Panc1 (cell line): ENCODE results near the gene TADA1. TPM values are rescaled to one million over a fixed set of nuclear protein-coding genes. Genes with fewer than 3 reads are reported as not detected.

ENCODE experiments used
- ATAC-seq: fragments of 200-7000 bp; cut with Tn5 transposase; 2 replicates; pipeline ENCODE4 v1.9.1; 2020; ENCODE audit warnings: mild to moderate bottlenecking, moderate library complexity
- BruUV-seq: library from RNA; stranded (reverse); fragments of 400-500 nt; replicated peaks from 2 replicates; lab custom pipeline; 2021; lab: Mats Ljungman, UMichigan
- CTCF ChIA-PET: fragments of 300-600 bp; sonication (Branson Sonifier 250); formaldehyde crosslinking; loops from one replicate; lab custom pipeline; 2022; ENCODE audit warnings: antibody characterized with exemption; lab: Charles Lee
- POLR2A ChIA-PET: fragments of 300-600 bp; sonication (Branson Sonifier 250); formaldehyde crosslinking; loops from one replicate; lab custom pipeline; 2022; ENCODE audit warnings: antibody characterized with exemption; lab: Charles Lee
- DNase-seq: peaks from one replicate; pipeline ENCODE4 v3.0.0-alpha.2; 2010; ENCODE audit warnings: low read depth, low spot score
- H3K27ac ChIP-seq: 2 replicates; pipeline ENCODE4 v1.5.1; 2011; ENCODE audit warnings: mild to moderate bottlenecking, low read length, inconsistent platforms
- H3K27me3 ChIP-seq: fragments of 200-500 bp; sonication (Bioruptor generic); 2 replicates; pipeline ENCODE4 v1.6.0; 2014; ENCODE audit warnings: low read length, inconsistent platforms; ENCODE audit not compliant: control insufficient read depth, insufficient read depth
- H3K36me3 ChIP-seq: fragments of 200-500 bp; sonication (Bioruptor generic); 2 replicates; pipeline ENCODE4 v1.5.1; 2014; ENCODE audit warnings: inconsistent platforms, mild to moderate bottlenecking, low read length, moderate library complexity; ENCODE audit not compliant: control insufficient read depth, insufficient read depth
- H3K4me1 ChIP-seq: 2 replicates; pipeline ENCODE4 v1.5.1; 2011; ENCODE audit warnings: inconsistent platforms, mild to moderate bottlenecking, low read length, moderate library complexity; ENCODE audit not compliant: control insufficient read depth, insufficient read depth
- H3K4me3 ChIP-seq, 2 experiments: 2 replicates each; pipeline ENCODE4 v1.5.1; 2011 to 2012; ENCODE audit warnings: low read depth in 2 of 2, low read length in 2 of 2, mild to moderate bottlenecking in 2 of 2, inconsistent platforms in 1 of 2, moderate library complexity in 1 of 2
- H3K9me3 ChIP-seq: fragments of 200-500 bp; sonication (Bioruptor generic); 2 replicates; pipeline ENCODE4 v1.5.1; 2014; ENCODE audit warnings: low read depth, mild to moderate bottlenecking, inconsistent platforms, low read length, moderate library complexity; ENCODE audit not compliant: control insufficient read depth, insufficient read depth
- CTCF ChIP-seq: fragments of 450-650 bp; IDR thresholded peaks from 2 replicates; pipeline ENCODE4 v1.5.1; 2017; ENCODE audit warnings: mild to moderate bottlenecking
- POLR2AphosphoS5 ChIP-seq: IDR thresholded peaks from 2 replicates; pipeline ENCODE4 v1.6.1; 2012; ENCODE audit warnings: mild to moderate bottlenecking, low read depth, low read length, moderate library complexity
- SIN3A ChIP-seq: IDR thresholded peaks from 2 replicates; pipeline ENCODE4 v1.6.1; 2012; ENCODE audit warnings: low read depth, mild to moderate bottlenecking, low read length, moderate library complexity, borderline replicate concordance; ENCODE audit not compliant: insufficient read depth
- TCF7L2 ChIP-seq: IDR thresholded peaks from 2 replicates; pipeline ENCODE4 v1.6.1; 2011; ENCODE audit warnings: mild to moderate bottlenecking, low read depth, low read length, inconsistent platforms
- in situ Hi-C: cut with HindIII; loops from 2 replicates; pipeline ENCODE4 v1.10.0; 2016; ENCODE audit warnings: low sequenced_read_pairs, low pct_unique_long_range_greater_than_20kb
- intact Hi-C: fragments of 100-400 bp; cut with micrococcal nuclease; formaldehyde crosslinking; loops from one replicate; pipeline ENCODE4 v1.10.0; 2022; ENCODE audit not compliant: unreplicated experiment
- total RNA-seq: library from RNA; stranded (reverse); gene quantifications from one replicate; pipeline ENCODE4 v1.2.1, GENCODE V29; 2021; ENCODE audit not compliant: unreplicated experiment
- TF ChIP-seq, protein P1 (sequence below), 2 experiments: IDR thresholded peaks; 2 replicates each; pipeline ENCODE4 v1.6.1; 2011 to 2012; ENCODE audit warnings: low read depth in 2 of 2, control low read depth in 1 of 2, low read length in 1 of 2, mild to moderate bottlenecking in 1 of 2, moderate library complexity in 1 of 2; ENCODE audit not compliant: insufficient read depth in 1 of 2

TADA1 gene
- total RNA-seq, 1 experiment from 2014 or later: 12.3 TPM

- CTCF ChIA-PET: no interaction called here
- POLR2A ChIA-PET: no interaction called here
These were observed 31.3 kb downstream of the TADA1 start for GRCh38 chr1:166844791-166845190.

GRCh38 chr1:166843769-166844596 is 32.1 kb downstream of the TADA1 start:
- no peaks in the 10 kb centered on the region for H3K27me3 ChIP-seq
- H3K36me3 ChIP-seq: peaks cover 62% of the 10 kb centered on the region
- H3K4me3 ChIP-seq: no peak overlapping the region
- H3K4me1 ChIP-seq: peaks cover 9% of the 10 kb centered on the region
- no peaks in the 10 kb centered on the region for H3K9me3 ChIP-seq
- ChIA-PET CTCF (interaction anchor here (0.5 kb wide), 1 partner anchor 130 kb away, joined by 3 read pairs; no protein-coding TSS in a partner anchor), POLR2A (interaction anchor here (0.5 kb wide), 1 partner anchor 443 kb away, joined by 3 read pairs; no protein-coding TSS in a partner anchor)
- DNase-seq (no peak), ATAC-seq (no peak)
- in situ Hi-C loops: no loop called here
- intact Hi-C loops: loop anchor here (10.0 kb wide), 1 partner anchor 919 kb away; no protein-coding TSS in a partner anchor
- no peak overlapping the region for H3K27ac ChIP-seq
- no TSS peak for BruUV-seq
- TF ChIP-seq POLR2AphosphoS5: no peak
- no peak for TF ChIP-seq TCF7L2
- TF ChIP-seq CTCF: no peak
- TF ChIP-seq SIN3A: no peak
- TF ChIP-seq, protein P1, sequence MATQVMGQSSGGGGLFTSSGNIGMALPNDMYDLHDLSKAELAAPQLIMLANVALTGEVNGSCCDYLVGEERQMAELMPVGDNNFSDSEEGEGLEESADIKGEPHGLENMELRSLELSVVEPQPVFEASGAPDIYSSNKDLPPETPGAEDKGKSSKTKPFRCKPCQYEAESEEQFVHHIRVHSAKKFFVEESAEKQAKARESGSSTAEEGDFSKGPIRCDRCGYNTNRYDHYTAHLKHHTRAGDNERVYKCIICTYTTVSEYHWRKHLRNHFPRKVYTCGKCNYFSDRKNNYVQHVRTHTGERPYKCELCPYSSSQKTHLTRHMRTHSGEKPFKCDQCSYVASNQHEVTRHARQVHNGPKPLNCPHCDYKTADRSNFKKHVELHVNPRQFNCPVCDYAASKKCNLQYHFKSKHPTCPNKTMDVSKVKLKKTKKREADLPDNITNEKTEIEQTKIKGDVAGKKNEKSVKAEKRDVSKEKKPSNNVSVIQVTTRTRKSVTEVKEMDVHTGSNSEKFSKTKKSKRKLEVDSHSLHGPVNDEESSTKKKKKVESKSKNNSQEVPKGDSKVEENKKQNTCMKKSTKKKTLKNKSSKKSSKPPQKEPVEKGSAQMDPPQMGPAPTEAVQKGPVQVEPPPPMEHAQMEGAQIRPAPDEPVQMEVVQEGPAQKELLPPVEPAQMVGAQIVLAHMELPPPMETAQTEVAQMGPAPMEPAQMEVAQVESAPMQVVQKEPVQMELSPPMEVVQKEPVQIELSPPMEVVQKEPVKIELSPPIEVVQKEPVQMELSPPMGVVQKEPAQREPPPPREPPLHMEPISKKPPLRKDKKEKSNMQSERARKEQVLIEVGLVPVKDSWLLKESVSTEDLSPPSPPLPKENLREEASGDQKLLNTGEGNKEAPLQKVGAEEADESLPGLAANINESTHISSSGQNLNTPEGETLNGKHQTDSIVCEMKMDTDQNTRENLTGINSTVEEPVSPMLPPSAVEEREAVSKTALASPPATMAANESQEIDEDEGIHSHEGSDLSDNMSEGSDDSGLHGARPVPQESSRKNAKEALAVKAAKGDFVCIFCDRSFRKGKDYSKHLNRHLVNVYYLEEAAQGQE (IDR thresholded peaks at IDR 0.05; ENCODE audit: insufficient read depth in 1 of 2, low read depth in 2 of 2, low read length in 1 of 2): no peak

More at GRCh38 chr1:166844791-166845190, 31.3 kb downstream of the TADA1 start:
- H3K36me3 ChIP-seq: peaks cover 70% of the 10 kb centered on the region
- no peak for DNase-seq
- H3K27me3 ChIP-seq: no peaks in the 10 kb centered on the region
- no TSS peak for BruUV-seq
- intact Hi-C loops: loop anchor here (10.0 kb wide), 1 partner anchor 920 kb away; no protein-coding TSS in a partner anchor
- peaks cover 9% of the 10 kb centered on the region for H3K4me1 ChIP-seq
- in situ Hi-C loops: no loop called here
- H3K4me3 ChIP-seq: no peak overlapping the region
- H3K27ac ChIP-seq: no peak overlapping the region
- H3K9me3 ChIP-seq: no peaks in the 10 kb centered on the region
- ATAC-seq: no peak
- TF ChIP-seq CTCF: no peak
- TF ChIP-seq, protein P1 (IDR thresholded peaks at IDR 0.05; ENCODE audit: insufficient read depth in 1 of 2, low read depth in 2 of 2, low read length in 1 of 2): no peak
- TF ChIP-seq POLR2AphosphoS5: no peak
- TF ChIP-seq SIN3A: no peak
- TF ChIP-seq TCF7L2: no peak
